ENCODE measurements around the gene ABCA10. TPM values are rescaled to one million over a fixed set of nuclear protein-coding genes. Genes with fewer than 3 reads are reported as not detected.

Gene ABCA10
- total and polyA plus RNA-seq, 2 of the 13 experiments (the other 11 are each of a cell fraction or from before 2014, with no cell fraction given): 0.02 to 0.08 TPM

GRCh38 chr17:69268543-69269014 is 40.0 kb upstream of the ABCA10 start (continued):
- TF ChIP-seq, protein P1, sequence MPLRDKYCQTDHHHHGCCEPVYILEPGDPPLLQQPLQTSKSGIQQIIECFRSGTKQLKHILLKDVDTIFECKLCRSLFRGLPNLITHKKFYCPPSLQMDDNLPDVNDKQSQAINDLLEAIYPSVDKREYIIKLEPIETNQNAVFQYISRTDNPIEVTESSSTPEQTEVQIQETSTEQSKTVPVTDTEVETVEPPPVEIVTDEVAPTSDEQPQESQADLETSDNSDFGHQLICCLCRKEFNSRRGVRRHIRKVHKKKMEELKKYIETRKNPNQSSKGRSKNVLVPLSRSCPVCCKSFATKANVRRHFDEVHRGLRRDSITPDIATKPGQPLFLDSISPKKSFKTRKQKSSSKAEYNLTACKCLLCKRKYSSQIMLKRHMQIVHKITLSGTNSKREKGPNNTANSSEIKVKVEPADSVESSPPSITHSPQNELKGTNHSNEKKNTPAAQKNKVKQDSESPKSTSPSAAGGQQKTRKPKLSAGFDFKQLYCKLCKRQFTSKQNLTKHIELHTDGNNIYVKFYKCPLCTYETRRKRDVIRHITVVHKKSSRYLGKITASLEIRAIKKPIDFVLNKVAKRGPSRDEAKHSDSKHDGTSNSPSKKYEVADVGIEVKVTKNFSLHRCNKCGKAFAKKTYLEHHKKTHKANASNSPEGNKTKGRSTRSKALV (CRISPR knock-in tag; IDR thresholded peaks at IDR 0.05): peak; percentile 54; the same call in 1 of the 2 replicates
- TF ChIP-seq MAFK (conservative IDR thresholded peaks at IDR 0.05 in 1 of 2, IDR thresholded peaks at IDR 0.05 in 1 of 2; ENCODE audit: low read length in 2 of 2) (peak; percentile 75 to 87), AGO2 (optimal IDR thresholded peaks at IDR 0.05; ENCODE audit: low read depth, low read length) (no peak), ZFP36L2 (CRISPR knock-in tag; IDR thresholded peaks at IDR 0.05) (no peak), ARNT2 (CRISPR knock-in tag; IDR thresholded peaks at IDR 0.05; ENCODE audit: low read depth) (no peak), ESRRA (CRISPR knock-in tag; IDR thresholded peaks at IDR 0.05; ENCODE audit: low read depth) (no peak), KDM1A (CRISPR knock-in tag; IDR thresholded peaks at IDR 0.05) (peak; percentile 76; the same call in 1 of the 2 replicates), KDM3A (CRISPR knock-in tag; IDR thresholded peaks at IDR 0.05; ENCODE audit: low read depth) (no peak), ZNF639 (CRISPR knock-in tag; conservative IDR thresholded peaks at IDR 0.05) (no peak), ZNF281 (CRISPR knock-in tag; IDR thresholded peaks at IDR 0.05; ENCODE audit: borderline replicate concordance) (peak; percentile 35; the same call in 1 of the 2 replicates), KDM4B (CRISPR knock-in tag; IDR thresholded peaks at IDR 0.05) (no peak), ZNF503 (CRISPR knock-in tag; IDR thresholded peaks at IDR 0.05) (peak; percentile 67; the same call in 1 of the 2 replicates), NCOA2 (CRISPR knock-in tag; IDR thresholded peaks at IDR 0.05) (peak; percentile 68), PTBP1 (IDR thresholded peaks at IDR 0.05; ENCODE audit: low read depth, low read length, poor library complexity, severe bottlenecking) (no peak), LRRFIP1 (CRISPR knock-in tag; conservative IDR thresholded peaks at IDR 0.05) (no peak), YY1 (IDR thresholded peaks at IDR 0.05; ENCODE audit: insufficient read depth, insufficient replicate concordance, low read depth, low read length) (no peak)
- TF ChIP-seq, protein P2, sequence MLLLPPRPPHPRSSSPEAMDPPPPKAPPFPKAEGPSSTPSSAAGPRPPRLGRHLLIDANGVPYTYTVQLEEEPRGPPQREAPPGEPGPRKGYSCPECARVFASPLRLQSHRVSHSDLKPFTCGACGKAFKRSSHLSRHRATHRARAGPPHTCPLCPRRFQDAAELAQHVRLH (CRISPR knock-in tag; IDR thresholded peaks at IDR 0.05; ENCODE audit: borderline replicate concordance, low read depth): no peak
